PC-3 (cell line): Measurements from ENCODE around the gene KCNH6.

ENCODE experiments used
- EZH2 ChIP-seq: fragments of 300-600 bp; sonication (generic); IDR thresholded peaks from one replicate; pipeline ENCODE4 v1.6.1; 2017; ENCODE audit warnings: antibody characterized with exemption, mild to moderate bottlenecking, low read length; ENCODE audit not compliant: unreplicated experiment
- EZH2phosphoT487 ChIP-seq: fragments of 300-600 bp; sonication (generic); IDR thresholded peaks from 2 replicates; pipeline ENCODE4 v1.6.1; 2018; ENCODE audit warnings: mild to moderate bottlenecking, antibody characterized with exemption, low read length, borderline replicate concordance
- TF ChIP-seq, protein P1 (sequence below): fragments of 300-600 bp; sonication (generic); conservative IDR thresholded peaks from 2 replicates; pipeline ENCODE4 v1.5.1; 2017; ENCODE audit warnings: antibody characterized with exemption, low read depth, mild to moderate bottlenecking, low read length

- TF ChIP-seq, protein P1, sequence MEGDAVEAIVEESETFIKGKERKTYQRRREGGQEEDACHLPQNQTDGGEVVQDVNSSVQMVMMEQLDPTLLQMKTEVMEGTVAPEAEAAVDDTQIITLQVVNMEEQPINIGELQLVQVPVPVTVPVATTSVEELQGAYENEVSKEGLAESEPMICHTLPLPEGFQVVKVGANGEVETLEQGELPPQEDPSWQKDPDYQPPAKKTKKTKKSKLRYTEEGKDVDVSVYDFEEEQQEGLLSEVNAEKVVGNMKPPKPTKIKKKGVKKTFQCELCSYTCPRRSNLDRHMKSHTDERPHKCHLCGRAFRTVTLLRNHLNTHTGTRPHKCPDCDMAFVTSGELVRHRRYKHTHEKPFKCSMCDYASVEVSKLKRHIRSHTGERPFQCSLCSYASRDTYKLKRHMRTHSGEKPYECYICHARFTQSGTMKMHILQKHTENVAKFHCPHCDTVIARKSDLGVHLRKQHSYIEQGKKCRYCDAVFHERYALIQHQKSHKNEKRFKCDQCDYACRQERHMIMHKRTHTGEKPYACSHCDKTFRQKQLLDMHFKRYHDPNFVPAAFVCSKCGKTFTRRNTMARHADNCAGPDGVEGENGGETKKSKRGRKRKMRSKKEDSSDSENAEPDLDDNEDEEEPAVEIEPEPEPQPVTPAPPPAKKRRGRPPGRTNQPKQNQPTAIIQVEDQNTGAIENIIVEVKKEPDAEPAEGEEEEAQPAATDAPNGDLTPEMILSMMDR = no peak
- TF ChIP-seq EZH2 (no peak), EZH2phosphoT487 (no peak)
Measured at GRCh38 chr17:63511331-63511730, 11.8 kb upstream of the KCNH6 start.
